Vagina (tissue), 2 donors: ENCODE measurements around the gene RAPGEF3.

ENCODE experiments used
- POLR2A ChIP-seq, 2 donors: fragments of 450-650 bp; IDR thresholded peaks; one replicate each; pipeline ENCODE4 v1.6.1; 2017; ENCODE audit warnings: antibody characterized with exemption in 2 of 2, mild to moderate bottlenecking in 2 of 2, moderate library complexity in 2 of 2
- POLR2AphosphoS5 ChIP-seq, 2 donors: sonication (generic); formaldehyde crosslinking; IDR thresholded peaks; one replicate each; pipeline ENCODE4 v1.9.0; 2017; ENCODE audit warnings: antibody characterized with exemption in 2 of 2, mild to moderate bottlenecking in 2 of 2, low read depth in 1 of 2; ENCODE audit not compliant: insufficient read depth in 1 of 2
- TF ChIP-seq, protein P1 (sequence below), 3 experiments: fragments of 450-650 bp in 2 of 3; fragments of 200-600 bp in 1 of 3; sonication (generic) in 1 of 3; IDR thresholded peaks; one replicate each; pipeline ENCODE4 v1.5.1; 2017 to 2019; ENCODE audit warnings: antibody characterized with exemption in 3 of 3, mild to moderate bottlenecking in 2 of 3, moderate library complexity in 2 of 3

GRCh38 chr12:47735649-47736048 lies 23.0 kb downstream of the RAPGEF3 start:
- TF ChIP-seq, protein P1, sequence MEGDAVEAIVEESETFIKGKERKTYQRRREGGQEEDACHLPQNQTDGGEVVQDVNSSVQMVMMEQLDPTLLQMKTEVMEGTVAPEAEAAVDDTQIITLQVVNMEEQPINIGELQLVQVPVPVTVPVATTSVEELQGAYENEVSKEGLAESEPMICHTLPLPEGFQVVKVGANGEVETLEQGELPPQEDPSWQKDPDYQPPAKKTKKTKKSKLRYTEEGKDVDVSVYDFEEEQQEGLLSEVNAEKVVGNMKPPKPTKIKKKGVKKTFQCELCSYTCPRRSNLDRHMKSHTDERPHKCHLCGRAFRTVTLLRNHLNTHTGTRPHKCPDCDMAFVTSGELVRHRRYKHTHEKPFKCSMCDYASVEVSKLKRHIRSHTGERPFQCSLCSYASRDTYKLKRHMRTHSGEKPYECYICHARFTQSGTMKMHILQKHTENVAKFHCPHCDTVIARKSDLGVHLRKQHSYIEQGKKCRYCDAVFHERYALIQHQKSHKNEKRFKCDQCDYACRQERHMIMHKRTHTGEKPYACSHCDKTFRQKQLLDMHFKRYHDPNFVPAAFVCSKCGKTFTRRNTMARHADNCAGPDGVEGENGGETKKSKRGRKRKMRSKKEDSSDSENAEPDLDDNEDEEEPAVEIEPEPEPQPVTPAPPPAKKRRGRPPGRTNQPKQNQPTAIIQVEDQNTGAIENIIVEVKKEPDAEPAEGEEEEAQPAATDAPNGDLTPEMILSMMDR (IDR thresholded peaks at IDR 0.05): no peak
- TF ChIP-seq POLR2A (IDR thresholded peaks at IDR 0.05) (no peak), POLR2AphosphoS5 (IDR thresholded peaks at IDR 0.05; ENCODE audit: insufficient read depth in 1 of 2, low read depth in 1 of 2) (no peak)
